B cell (primary cell): ENCODE measurements around the gene PTGFRN. TPM values are rescaled to one million over a fixed set of nuclear protein-coding genes. Genes with fewer than 3 reads are reported as not detected.
"Not testable (repeated sequence)": the region's sequence is repeated elsewhere in the genome, so short reads cannot be mapped to it uniquely, and the experiment has no call there.

Experiments
- ATAC-seq: fragments of 200-7000 bp; cut with Tn5 transposase; one replicate; pipeline ENCODE4 v1.10.0; 2021; ENCODE audit warnings: low read depth, mild to moderate bottlenecking, moderate number of reproducible peaks, moderate library complexity
- CTCF ChIA-PET: fragments of 350-600 bp; sonication (Branson Sonifier 250); formaldehyde crosslinking; loops from one replicate; lab custom pipeline; 2021; ENCODE audit warnings: antibody characterized with exemption, inconsistent platforms; lab: Charles Lee
- POLR2A ChIA-PET: fragments of 350-600 bp; sonication (Branson Sonifier 250); formaldehyde crosslinking; loops from one replicate; lab custom pipeline; 2021; ENCODE audit warnings: antibody characterized with exemption; lab: Charles Lee
- DNase-seq: peaks from one replicate; pipeline ENCODE4 v3.0.0; 2013
- H2AFZ ChIP-seq: 2 replicates; pipeline ENCODE4 v1.6.1; 2012; ENCODE audit warnings: mild to moderate bottlenecking, low read depth, low read length; ENCODE audit not compliant: insufficient read depth, poor library complexity, severe bottlenecking
- H3K27ac ChIP-seq, 2 donors: 1 replicate in 1 of 2; 2 replicates in 1 of 2; pipeline ENCODE4 v1.5.1; 2012 to 2013; ENCODE audit warnings: low read length in 2 of 2, mild to moderate bottlenecking in 2 of 2, moderate library complexity in 1 of 2
- H3K27me3 ChIP-seq, 4 experiments: fragments of 200-600 bp in 1 of 4; sonication (generic) in 1 of 4; replicated peaks in 1 of 4; 1 replicate in 2 of 4; 2 replicates in 2 of 4; pipeline versions ENCODE4 v1.6.1 to v1.7.0; 2013 to 2016; ENCODE audit warnings: low read length in 3 of 4, mild to moderate bottlenecking in 2 of 4, mixed read lengths in 1 of 4, moderate library complexity in 1 of 4; ENCODE audit not compliant: insufficient read depth in 4 of 4, control insufficient read depth in 3 of 4; ENCODE audit errors: control extremely low read depth in 1 of 4
- H3K36me3 ChIP-seq, 2 experiments: replicated peaks in 1 of 2; 1 replicate in 1 of 2; 2 replicates in 1 of 2; pipeline versions ENCODE4 v1.6.1 to v1.7.1; 2013; ENCODE audit warnings: low read length in 1 of 2; ENCODE audit not compliant: insufficient read depth in 2 of 2, control insufficient read depth in 1 of 2; ENCODE audit errors: control extremely low read depth in 1 of 2, extremely low read depth in 1 of 2
- H3K4me1 ChIP-seq, 2 donors: fragments of 200-600 bp in 1 of 2; sonication (generic) in 1 of 2; 1 replicate in 1 of 2; 2 replicates in 1 of 2; pipeline versions ENCODE4 v1.5.1 to v1.6.1; 2013 to 2017; ENCODE audit warnings: low read length in 2 of 2; ENCODE audit not compliant: control insufficient read depth in 2 of 2, insufficient read depth in 2 of 2
- H3K4me2 ChIP-seq: replicated peaks from 2 replicates; pipeline ENCODE3; 2012; ENCODE audit warnings: mild to moderate bottlenecking, low read depth, low read length; ENCODE audit not compliant: poor library complexity, severe bottlenecking
- H3K4me3 ChIP-seq, 5 experiments: fragments of 200-600 bp in 1 of 5; sonication (generic) in 1 of 5; 1 replicate in 3 of 5; 2 replicates in 2 of 5; pipeline versions ENCODE4 v1.5.1 to v1.7.0; 2011 to 2016; ENCODE audit warnings: low read length in 4 of 5, mild to moderate bottlenecking in 4 of 5, low read depth in 2 of 5, control low read depth in 1 of 5, moderate library complexity in 1 of 5; ENCODE audit not compliant: insufficient read depth in 1 of 5; ENCODE audit errors: control extremely low read depth in 1 of 5, extremely low read depth in 1 of 5
- H3K79me2 ChIP-seq: fragments of 200-600 bp; sonication (generic); one replicate; pipeline ENCODE4 v1.6.0; 2016; ENCODE audit warnings: low read length; ENCODE audit not compliant: control insufficient read depth, insufficient read depth
- H3K9ac ChIP-seq: fragments of 200-600 bp; sonication (generic); 2 replicates; pipeline ENCODE4 v1.6.1; 2017; ENCODE audit warnings: mild to moderate bottlenecking, low read length, moderate library complexity
- H3K9me3 ChIP-seq, 3 donors: one replicate each; pipeline versions ENCODE4 v1.6.1 to v1.7.1; 2013; ENCODE audit warnings: low read length in 2 of 3; ENCODE audit not compliant: control insufficient read depth in 2 of 3, insufficient read depth in 1 of 3; ENCODE audit errors: control extremely low read depth in 1 of 3
- H4K20me1 ChIP-seq: 2 replicates; pipeline ENCODE4 v1.6.0; 2012; ENCODE audit warnings: mild to moderate bottlenecking, low read length; ENCODE audit not compliant: insufficient read depth, control insufficient read depth, poor library complexity, severe bottlenecking
- H3K27ac Mint-ChIP-seq: one replicate; pipeline ENCODE4 v1.8.0; 2021; ENCODE audit warnings: mixed read lengths
- H3K27me3 Mint-ChIP-seq: one replicate; pipeline ENCODE4 v1.8.0; 2021; ENCODE audit warnings: mixed read lengths
- H3K4me1 Mint-ChIP-seq: one replicate; pipeline ENCODE4 v1.8.0; 2021; ENCODE audit warnings: mixed read lengths
- H3K4me3 Mint-ChIP-seq: one replicate; pipeline ENCODE4 v1.8.0; 2021; ENCODE audit warnings: mixed read lengths
- H3K9me3 Mint-ChIP-seq: one replicate; pipeline ENCODE4 v1.8.0; 2022; ENCODE audit warnings: mixed read lengths; ENCODE audit not compliant: insufficient read depth
- EZH2 ChIP-seq: IDR thresholded peaks from 2 replicates; pipeline ENCODE4 v1.6.1; 2012; ENCODE audit warnings: borderline replicate concordance, low read depth, mild to moderate bottlenecking, moderate library complexity, low read length; ENCODE audit not compliant: insufficient read depth, poor library complexity, severe bottlenecking
- WGBS: methylation state at CpG from one replicate; pipeline ENCODE4 v1.1.5; 2013; ENCODE audit warnings: missing lambda C conversion rate; ENCODE audit not compliant: insufficient coverage; 5-methylcytosine and 5-hydroxymethylcytosine counted together
- intact Hi-C: fragments of 100-400 bp; cut with micrococcal nuclease; formaldehyde crosslinking; loops from one replicate; pipeline ENCODE4 v1.10.0; 2022
- polyA plus RNA-seq: library from polyadenylated mRNA; depleted of rRNA; stranded (reverse); fragments of >200 nt; gene quantifications from 2 replicates; pipeline ENCODE4 v1.2.3, GENCODE V29; 2012
- total RNA-seq, 2 donors: library from RNA; stranded (reverse); fragments of 120-200 nt in 1 of 2; gene quantifications; 1 replicate in 1 of 2; 2 replicates in 1 of 2; pipeline versions ENCODE4 v1.2.3 to v1.2.4, GENCODE V29; 2013 to 2022
- TF ChIP-seq, protein P1 (sequence below): fragments of 200-600 bp; IDR thresholded peaks from one replicate; pipeline ENCODE4 v1.8.0; 2022; ENCODE audit warnings: antibody characterized with exemption, mild to moderate bottlenecking

Gene PTGFRN
- total and polyA plus RNA-seq, 2 donors (not counting 1 experiment from before 2014, with no cell fraction given): 0.17 TPM; not detected in 1

DNA sequence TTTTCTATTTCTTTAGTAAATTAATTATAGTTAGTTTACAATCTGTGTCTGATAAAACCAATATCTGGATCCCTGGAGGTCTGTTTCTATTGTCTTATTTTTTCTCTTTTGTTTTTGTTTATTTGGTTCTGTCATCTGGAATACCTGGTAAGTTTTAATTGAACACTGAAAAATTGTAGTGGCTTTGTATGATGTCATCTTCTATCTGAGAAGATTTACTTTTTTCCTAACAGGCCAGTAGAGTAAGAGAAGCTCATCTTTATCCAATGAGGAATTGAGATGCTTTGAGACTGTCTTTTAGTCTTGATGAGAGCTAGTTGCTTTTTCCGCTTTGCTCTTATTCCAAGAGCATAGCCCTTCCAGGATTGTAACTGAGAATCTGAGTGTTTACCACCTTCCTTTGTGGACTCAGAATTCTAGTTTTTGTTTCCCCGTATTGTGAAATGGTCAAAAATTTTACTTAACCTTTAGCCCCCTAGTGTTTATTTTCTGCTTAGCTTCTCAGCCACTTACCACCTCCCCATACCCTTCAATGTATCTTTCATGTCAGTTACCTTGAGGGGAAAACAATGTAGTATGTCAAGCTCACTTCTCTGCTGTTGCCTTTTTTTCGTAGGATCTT, 25.0 kb downstream of the PTGFRN start:
- no peaks in the 10 kb centered on the region for H3K4me1 Mint-ChIP-seq
- H3K9me3 Mint-ChIP-seq: no peaks in the 10 kb centered on the region
- Histone ChIP-seq H3K9me3 (no peaks in the 10 kb centered on the region), H3K36me3 (no peaks in the 10 kb centered on the region), H3K4me3 (no peak overlapping the region), H3K79me2 (no peaks in the 10 kb centered on the region), H3K4me1 (no peaks in the 10 kb centered on the region), H3K4me2 (no peak overlapping the region), H3K27ac (no peak overlapping the region), H2AFZ (no peak overlapping the region), H3K27me3 (peaks cover 0 to 5% (median 0%) of the 10 kb centered on the region in 4 experiments), H3K9ac (no peak overlapping the region), H4K20me1 (no peaks in the 10 kb centered on the region)
- no peak for ATAC-seq
- intact Hi-C loops: no loop called here
- peaks cover 18% of the 10 kb centered on the region for H3K27me3 Mint-ChIP-seq
- ChIA-PET CTCF (no interaction called here), POLR2A (interaction anchor here (0.6 kb wide), 1 partner anchor 10 kb away, joined by 3 read pairs; no protein-coding TSS in a partner anchor)
- H3K4me3 Mint-ChIP-seq: no peak overlapping the region
- no peak overlapping the region for H3K27ac Mint-ChIP-seq
- TF ChIP-seq, protein P1, sequence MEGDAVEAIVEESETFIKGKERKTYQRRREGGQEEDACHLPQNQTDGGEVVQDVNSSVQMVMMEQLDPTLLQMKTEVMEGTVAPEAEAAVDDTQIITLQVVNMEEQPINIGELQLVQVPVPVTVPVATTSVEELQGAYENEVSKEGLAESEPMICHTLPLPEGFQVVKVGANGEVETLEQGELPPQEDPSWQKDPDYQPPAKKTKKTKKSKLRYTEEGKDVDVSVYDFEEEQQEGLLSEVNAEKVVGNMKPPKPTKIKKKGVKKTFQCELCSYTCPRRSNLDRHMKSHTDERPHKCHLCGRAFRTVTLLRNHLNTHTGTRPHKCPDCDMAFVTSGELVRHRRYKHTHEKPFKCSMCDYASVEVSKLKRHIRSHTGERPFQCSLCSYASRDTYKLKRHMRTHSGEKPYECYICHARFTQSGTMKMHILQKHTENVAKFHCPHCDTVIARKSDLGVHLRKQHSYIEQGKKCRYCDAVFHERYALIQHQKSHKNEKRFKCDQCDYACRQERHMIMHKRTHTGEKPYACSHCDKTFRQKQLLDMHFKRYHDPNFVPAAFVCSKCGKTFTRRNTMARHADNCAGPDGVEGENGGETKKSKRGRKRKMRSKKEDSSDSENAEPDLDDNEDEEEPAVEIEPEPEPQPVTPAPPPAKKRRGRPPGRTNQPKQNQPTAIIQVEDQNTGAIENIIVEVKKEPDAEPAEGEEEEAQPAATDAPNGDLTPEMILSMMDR: no peak
- no peak for TF ChIP-seq EZH2
- DNase-seq: no peak
- WGBS: no CpG with 5 or more reads among the region's 3 CpGs

DNA sequence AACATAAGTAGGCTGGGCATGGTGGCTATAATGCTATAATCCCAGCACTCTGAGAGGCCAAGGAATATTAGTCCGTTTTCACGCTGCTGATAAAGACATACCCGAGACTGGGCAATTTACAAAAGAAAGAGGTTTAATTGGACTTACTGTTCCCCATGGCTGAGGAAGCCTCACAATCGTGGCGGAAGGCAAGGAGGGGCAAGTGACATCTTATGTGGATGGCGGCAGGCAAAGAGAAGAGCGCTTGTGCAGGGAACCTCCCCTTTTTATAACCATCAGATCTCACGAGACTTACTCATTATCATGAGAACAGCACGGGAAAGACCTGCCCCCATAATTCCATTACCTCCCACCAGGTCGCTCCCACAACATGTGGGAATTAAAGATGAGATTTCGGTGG, 28.5 kb downstream of the PTGFRN start:
- intact Hi-C loops: no loop called here
- Mint-ChIP-seq H3K4me1 (no peaks in the 10 kb centered on the region), H3K27me3 (peaks cover 26% of the 10 kb centered on the region), H3K9me3 (no peaks in the 10 kb centered on the region), H3K27ac (no peak overlapping the region), H3K4me3 (no peak overlapping the region)
- H3K4me1 ChIP-seq: no peaks in the 10 kb centered on the region
- no peaks in the 10 kb centered on the region for H3K36me3 ChIP-seq
- ATAC-seq (no peak), DNase-seq (no peak)
- H3K9ac ChIP-seq: no peak overlapping the region
- H3K4me2 ChIP-seq: no peak overlapping the region
- 96% methylated on average over 9 of the region's 11 CpGs for WGBS
- CTCF ChIA-PET: no interaction called here
- H3K4me3 ChIP-seq: no peak overlapping the region
- peaks cover 0 to 5% (median 0%) of the 10 kb centered on the region in 4 experiments for H3K27me3 ChIP-seq
- POLR2A ChIA-PET: no interaction called here
- TF ChIP-seq, protein P1: no peak
- no peaks in the 10 kb centered on the region for H3K9me3 ChIP-seq
- H3K27ac ChIP-seq: no peak overlapping the region
- H3K79me2 ChIP-seq: no peaks in the 10 kb centered on the region
- H2AFZ ChIP-seq: no peak overlapping the region
- H4K20me1 ChIP-seq: no peaks in the 10 kb centered on the region

DNA sequence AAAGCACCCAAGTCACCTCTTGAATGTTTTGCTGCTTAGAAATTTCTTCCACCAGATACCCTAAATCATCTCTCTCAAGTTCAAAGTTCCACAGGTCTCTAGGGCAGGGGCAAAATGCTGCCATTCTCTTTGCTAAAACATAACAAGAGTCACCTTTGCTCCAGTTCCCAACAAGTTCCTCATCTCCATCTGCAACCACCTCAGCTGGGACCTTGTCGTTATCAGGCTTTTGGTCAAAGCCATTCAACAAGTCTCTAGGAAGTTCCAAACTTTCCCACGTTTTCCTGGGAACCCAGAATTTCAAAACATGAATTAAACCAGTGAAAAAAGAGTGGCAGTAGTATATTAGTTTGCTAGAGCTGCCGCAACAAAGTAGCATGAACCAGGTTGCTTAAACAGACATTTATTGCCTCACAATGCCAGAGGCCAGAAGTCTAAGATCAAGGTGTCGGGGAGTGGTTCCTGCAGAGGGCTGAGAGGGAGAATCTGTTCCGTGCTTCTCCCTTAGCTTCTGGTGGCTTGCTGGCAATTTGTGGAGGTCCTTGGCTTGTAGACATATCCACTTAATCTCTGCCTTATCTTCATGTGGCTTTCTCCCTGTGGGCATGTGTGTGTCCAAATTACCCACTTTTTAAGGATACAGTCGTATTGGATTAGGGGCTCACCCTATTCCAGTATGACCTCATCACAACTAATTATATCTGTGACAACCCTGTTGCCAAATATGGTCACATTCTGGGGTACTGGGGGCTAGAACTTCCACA, 30.2 kb downstream of the PTGFRN start:
- H4K20me1 ChIP-seq, H3K79me2 ChIP-seq, H3K27me3 ChIP-seq, ATAC-seq, H3K36me3 ChIP-seq, H3K4me1 ChIP-seq, DNase-seq, H3K9me3 ChIP-seq, H3K9ac ChIP-seq, H3K4me2 ChIP-seq, CTCF ChIA-PET, H3K27ac Mint-ChIP-seq, H3K4me1 Mint-ChIP-seq, H3K4me3 ChIP-seq, H2AFZ ChIP-seq, H3K4me3 Mint-ChIP-seq, POLR2A ChIA-PET, H3K9me3 Mint-ChIP-seq, intact Hi-C loops, H3K27ac ChIP-seq: not testable (repeated sequence)
- 93% methylated on average over 3 of the region's 6 CpGs for WGBS
- peaks cover 26% of the 10 kb centered on the region for H3K27me3 Mint-ChIP-seq
